GM18511 (cell line): ENCODE data around the gene ADAM10.

Experiments
- ATAC-seq: cut with Tn5 transposase; IDR thresholded peaks from one replicate; pipeline ENCODE4 v1.9.1; 2021; ENCODE audit warnings: mild to moderate bottlenecking, moderate library complexity; ENCODE audit not compliant: unreplicated experiment

The ADAM10 gene

GRCh38 chr15:58755956-58756355 is 6.4 kb upstream of the ADAM10 start:
- no peak for ATAC-seq

DNA sequence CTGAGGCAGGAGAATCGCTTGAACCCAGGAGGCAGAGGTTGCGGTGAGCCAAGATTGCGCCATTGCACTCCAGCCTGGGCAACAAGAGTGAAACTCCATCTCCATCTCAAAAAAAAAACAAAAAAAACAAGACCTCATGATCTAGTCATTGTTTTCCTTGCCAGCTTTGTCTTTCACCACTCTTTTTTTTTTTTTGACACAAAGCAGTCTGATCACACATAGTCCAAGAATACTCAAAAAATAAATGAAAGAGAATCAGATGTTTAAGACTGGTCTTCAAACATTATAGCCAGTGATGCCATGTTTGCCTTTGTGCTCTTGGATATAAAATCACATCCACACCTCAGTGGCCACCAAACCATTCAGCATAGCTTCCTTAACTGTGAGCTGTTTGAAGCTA is 5.8 kb upstream of the ADAM10 start:
- ATAC-seq = no peak

GRCh38 chr15:58752716-58753115 is 3.2 kb upstream of the ADAM10 start:
- ATAC-seq = no peak

GRCh38 chr15:58748852-58749531 is 515 bp downstream of the ADAM10 start:
- peak; percentile 29 for ATAC-seq

- ATAC-seq = peak; percentile 12
Observed at GRCh38 chr15:58748040-58748851, 1.3 kb downstream of the ADAM10 start.

DNA sequence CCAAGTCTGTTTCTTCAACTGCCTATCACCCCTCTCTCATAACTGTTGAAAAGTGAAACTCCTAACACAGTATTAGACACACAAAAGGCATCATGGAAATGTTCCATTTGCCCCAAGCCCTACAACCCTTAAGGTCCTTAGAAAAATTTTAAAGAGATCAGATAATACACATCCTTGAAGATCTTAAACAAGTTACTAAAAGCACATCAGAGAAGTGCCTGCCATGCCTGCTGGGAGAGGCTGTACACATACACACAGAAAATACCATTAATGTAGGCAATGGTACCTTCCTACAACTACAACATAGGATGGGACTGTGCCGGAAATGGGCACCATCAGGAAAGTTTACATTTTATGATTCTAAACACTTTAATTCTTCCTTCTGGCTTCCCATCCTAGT is 3.3 kb downstream of the ADAM10 start:
- ATAC-seq = no peak

DNA sequence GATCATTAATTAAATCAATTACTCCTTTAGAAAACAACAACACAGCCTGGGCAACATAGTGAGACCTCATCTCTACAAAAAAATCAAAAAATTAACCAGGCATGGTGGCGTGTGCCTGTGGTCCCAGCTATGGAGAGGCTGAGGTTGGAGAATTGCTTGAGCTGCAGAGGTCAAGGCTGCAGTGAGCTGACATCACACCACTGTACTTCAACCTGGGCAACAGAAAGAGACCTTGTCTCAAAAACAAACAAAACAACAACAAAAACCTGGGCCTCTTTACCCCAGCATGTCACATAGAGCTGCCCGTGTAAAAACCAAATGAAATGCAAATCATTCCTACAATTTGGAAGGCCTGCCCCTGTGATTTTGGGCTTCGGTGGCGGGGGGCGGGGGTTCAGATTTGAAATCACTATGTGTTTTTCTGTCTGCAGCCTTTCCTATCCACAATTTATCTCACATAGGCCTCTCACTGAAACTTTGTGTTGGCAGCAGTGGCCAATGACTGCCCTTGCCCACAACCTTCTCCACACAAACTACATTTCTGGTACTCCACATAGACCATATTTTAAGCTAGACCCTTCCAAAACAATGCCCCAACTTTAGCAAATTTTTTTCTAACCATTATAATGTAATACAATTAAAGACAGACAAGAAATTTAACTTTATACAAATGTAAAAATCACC is 6.5 kb downstream of the ADAM10 start:
- ATAC-seq = no peak

DNA sequence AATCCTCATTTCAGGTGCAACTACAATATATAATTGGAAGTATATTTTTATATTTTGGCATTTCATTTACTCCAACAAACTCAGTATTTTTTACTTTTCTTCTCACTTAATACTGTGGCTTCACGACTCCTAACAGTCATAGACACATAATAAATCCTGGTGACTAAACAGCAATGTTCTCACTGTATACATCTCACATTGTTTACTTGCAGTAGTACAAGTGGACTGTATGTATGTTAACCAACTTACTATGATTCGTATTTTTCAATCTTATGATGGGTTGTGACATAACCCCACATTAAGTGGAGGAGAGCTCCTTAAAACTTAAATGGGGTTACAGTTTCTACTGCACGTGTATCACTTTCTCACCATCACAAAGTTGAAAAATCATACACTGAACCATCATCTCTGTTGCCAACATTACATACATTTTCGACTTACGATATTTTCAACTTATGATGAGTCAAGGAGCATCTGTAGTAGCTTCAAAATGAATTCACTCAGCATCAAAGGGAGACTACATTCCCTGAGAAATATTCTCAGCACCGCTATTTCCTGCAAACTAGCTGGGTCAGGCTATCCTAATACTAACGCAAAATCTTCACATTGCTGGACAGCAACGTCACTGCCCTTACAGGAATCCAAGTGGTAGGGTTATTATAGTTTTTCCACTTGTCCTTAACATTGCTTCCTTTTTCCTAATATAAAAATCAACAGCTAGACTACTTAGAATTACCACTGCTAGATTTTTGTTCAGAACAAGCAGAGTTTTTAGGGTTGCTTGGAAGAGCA is 7.3 kb downstream of the ADAM10 start:
- no peak for ATAC-seq

DNA sequence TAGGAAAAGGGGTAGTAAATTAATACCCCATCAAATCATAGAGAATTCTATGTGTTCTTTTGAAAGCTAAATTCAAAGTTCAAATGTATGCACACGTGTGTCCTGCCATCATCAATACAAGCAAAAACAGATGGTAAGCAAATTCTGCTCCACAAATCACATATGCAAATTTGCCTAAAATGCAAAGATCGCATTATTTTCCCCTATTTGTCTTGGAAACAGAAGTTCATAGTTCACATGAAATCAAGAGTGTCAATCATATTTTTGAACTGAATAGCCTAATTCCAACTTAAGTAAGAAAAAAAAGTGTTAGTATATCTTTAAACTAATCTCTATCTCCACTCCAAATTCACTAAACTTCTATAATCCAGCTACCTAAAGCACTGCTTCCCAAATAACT is 8.5 kb downstream of the ADAM10 start:
- no peak for ATAC-seq

- no peak for ATAC-seq
Observed at GRCh38 chr15:58740436-58740835, 9.1 kb downstream of the ADAM10 start.

- no peak for ATAC-seq
Observed at GRCh38 chr15:58738046-58738707, 11.3 kb downstream of the ADAM10 start.

GRCh38 chr15:58737298-58737697 is 12.2 kb downstream of the ADAM10 start:
- ATAC-seq = no peak

DNA sequence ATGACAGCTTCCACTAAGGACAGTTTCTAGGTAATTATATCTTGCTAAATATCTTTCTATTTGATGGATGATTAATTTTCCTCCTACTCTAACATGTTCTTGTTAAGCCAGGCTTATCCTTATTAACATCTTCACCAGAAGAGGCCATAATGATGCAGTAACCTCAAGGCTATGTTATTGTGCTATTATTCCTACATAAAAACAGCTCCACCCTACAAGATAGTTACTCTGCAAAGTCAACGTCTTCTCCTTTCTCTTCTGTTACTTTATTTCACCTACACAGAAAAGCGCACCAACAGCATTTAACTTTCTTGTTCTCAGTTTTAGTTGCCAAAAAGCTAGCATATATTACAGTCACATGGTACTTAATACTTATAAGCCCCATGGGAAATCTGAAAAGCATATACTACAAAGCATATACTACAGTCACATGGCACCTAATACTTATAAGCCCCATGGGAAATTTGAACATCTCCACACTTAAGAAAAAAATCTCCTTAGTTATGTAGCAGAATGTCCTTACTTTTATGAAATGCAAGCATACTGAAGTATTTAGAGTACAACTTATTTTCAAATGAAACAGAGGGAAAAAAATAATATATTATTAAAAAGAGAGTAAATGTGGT is 13.4 kb downstream of the ADAM10 start:
- ATAC-seq = no peak

DNA sequence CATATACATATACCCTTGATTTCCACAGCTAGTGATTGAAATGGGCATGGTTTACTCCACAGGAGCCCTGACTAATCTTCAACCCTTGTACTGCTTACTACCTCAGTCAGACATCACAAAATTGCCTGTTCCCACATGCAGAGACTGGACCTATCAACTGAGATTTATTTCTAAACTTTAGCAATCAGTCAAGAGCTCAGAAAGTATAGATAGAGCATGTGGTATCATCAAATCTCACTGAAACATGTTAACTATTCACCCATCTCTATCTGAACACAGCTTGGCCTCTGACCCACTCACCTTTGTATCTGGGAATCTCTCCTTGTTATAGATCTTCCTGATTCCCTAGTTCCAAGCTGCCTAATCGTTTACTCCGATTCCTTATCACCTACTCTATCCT is 14.6 kb downstream of the ADAM10 start:
- ATAC-seq = no peak

- no peak for ATAC-seq
Observed at GRCh38 chr15:58732625-58733363, 16.7 kb downstream of the ADAM10 start.

- no peak for ATAC-seq
Observed at GRCh38 chr15:58731756-58732535, 17.6 kb downstream of the ADAM10 start.

DNA sequence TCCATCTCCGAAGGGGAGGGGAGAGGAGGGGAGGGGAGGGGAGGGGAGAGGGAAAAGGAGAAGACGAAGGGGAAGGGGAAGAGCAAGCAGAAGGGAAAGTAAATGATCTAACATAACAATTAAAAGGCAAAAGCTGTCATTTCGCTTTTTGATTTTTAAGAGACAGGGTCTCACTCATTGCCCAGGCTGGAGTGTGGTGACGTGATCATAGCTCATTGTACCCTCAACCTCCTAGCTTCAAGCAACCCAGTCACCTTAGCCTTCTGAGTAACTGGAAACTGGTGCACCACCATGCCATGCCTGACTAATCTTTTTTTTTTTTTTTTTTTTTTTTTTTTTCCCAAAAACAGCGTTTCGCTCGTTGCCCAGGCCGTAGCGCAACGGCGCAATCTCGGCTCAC is 22.6 kb downstream of the ADAM10 start:
- peak; percentile 52 for ATAC-seq

- ATAC-seq = peak; percentile 86
Observed at GRCh38 chr15:58724466-58724865, 25.0 kb downstream of the ADAM10 start.

DNA sequence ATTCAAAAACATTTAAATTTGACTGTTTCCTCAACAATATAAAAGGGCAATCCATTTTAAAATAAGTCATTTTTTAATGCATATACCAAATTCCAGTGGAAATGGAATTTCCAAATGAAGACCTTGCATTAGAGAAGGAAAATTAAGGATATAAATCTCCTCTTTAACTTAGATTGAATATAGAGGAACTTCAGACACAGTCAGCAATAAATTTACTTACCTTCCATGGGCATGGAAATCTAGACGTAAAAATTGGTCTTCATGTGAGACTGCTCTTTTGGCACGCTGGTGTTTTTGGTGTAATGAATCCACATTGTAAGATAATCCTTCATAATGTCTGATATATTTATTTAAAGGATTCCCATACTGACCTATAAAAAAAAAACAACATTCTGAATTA is 32.1 kb downstream of the ADAM10 start:
- no peak for ATAC-seq
